GM21367 (cell line): ENCODE results near the gene DUSP28.

ENCODE experiments used
- ATAC-seq: cut with Tn5 transposase; IDR thresholded peaks from one replicate; pipeline ENCODE4 v1.9.1; 2021; ENCODE audit not compliant: unreplicated experiment

DUSP28 gene

DNA sequence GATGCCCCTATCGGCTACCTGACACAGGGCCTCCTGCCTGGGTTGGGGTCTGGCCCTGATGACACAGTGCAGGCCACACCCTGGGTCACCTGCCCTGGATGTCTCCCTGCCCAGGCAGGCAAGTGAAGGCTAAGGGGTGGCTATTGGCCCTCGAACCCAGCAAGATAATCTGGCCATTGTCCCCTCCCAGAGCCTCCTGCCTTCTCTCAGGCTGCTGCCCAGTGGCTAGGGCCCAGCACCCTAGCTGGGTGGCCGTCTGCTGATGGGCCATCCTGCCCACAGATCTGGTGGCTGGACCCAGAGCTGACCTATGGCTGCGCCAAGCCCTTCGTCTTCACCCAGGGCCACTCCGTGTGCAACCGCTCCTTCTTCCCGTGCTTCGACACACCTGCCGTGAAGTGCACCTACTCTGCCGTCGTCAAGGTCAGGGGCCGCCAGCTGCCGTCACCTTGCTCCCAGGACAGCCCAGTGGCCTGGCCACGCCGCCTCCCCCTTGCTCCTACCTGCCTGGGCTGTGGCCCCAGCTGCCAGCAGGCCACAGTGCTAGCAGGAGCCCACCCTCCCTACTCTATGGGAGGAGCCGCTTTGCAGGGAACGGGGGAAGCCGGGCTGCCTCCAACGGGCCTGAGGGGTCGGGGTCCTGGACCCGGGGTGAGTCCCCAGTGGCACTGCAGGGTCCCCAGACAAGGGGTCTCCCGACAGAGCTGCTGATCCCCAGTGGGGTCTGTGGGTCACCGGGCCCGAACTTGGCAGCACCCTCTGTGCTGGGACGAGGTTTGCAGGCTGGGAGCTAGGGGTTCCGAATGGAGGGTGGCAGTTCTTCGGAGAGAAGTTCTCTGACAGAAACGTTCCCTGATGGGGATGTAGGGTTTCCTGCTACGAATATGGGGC, 12.2 kb downstream of the DUSP28 start:
- ATAC-seq, result no peak

DNA sequence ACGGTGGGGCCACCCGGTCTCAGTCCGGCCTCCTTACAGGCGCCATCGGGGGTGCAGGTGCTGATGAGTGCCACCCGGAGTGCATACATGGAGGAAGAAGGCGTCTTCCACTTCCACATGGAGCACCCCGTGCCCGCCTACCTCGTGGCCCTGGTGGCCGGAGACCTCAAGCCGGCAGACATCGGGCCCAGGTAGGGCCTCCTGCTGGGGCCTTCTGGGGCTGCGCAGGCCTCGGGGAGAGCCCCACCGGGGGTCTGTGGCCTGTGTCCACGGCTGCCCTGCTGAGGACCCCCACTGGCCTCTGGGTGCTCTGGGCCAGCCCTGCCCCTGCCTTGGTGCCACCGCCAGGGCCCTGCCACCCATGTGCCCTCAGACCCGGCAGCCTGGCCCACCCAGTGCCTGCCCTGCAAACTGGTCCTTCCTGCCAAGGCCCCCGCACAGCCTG, 12.9 kb downstream of the DUSP28 start:
- ATAC-seq, result no peak

DNA sequence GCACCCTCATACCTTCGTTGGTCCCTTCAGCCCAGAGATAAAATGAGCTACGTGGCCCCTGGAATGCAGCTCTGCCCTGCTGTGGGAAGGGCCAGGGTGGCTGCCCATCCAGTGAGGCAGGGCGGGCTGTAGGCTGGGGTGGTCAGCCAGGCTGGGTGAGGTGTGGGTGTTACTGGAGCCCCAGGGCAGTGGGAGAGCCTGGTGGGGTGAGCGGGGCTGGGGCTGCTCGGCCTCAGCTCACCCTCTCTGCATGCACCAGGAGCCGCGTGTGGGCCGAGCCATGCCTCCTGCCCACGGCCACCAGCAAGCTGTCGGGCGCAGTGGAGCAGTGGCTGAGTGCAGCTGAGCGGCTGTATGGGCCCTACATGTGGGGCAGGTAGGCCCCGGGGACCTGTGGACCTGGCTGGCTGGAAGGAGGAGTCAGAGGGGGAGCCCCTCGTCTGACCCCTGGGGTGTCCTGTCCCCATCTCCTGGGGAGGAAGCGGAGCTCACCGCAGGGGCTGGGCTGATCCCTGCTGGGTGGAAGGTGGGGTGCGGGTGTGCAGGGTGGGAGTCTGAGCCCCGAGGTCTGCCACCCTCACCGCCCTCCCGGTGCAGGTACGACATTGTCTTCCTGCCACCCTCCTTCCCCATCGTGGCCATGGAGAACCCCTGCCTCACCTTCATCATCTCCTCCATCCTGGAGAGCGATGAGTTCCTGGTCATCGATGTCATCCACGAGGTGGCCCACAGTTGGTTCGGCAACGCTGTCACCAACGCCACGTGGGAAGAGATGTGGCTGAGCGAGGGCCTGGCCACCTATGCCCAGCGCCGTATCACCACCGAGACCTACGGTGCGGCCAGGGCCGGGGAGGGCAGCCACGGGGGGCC, 13.6 kb downstream of the DUSP28 start:
- no peak for ATAC-seq

DNA sequence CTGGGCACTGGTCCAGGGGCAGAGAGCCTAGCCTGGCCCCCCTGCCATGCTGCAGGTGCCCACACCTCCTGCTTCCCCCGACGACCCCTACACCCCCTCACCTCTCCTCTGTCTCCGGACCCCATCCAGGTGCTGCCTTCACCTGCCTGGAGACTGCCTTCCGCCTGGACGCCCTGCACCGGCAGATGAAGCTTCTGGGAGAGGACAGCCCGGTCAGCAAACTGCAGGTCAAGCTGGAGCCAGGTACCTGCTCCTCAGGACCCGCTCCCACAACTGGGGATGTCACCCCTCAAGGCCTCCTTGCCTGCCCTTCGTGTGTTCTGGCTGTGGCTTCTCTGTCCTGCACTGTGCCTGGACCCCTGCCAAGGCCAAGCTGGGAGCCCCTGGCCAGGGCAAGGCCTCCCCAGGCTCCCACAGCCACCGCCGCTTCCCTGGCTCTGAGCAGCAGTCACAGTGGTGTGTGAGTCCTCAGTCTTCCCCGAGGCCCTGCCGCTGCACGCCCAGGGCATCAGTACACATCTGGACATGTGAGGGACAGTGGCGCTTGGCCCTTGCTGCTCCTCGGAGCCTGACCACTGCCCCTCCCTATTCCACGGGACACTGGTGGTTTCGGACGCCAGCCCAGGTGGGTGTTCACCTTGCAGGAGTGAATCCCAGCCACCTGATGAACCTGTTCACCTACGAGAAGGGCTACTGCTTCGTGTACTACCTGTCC, 14.4 kb downstream of the DUSP28 start:
- ATAC-seq, result no peak

DNA sequence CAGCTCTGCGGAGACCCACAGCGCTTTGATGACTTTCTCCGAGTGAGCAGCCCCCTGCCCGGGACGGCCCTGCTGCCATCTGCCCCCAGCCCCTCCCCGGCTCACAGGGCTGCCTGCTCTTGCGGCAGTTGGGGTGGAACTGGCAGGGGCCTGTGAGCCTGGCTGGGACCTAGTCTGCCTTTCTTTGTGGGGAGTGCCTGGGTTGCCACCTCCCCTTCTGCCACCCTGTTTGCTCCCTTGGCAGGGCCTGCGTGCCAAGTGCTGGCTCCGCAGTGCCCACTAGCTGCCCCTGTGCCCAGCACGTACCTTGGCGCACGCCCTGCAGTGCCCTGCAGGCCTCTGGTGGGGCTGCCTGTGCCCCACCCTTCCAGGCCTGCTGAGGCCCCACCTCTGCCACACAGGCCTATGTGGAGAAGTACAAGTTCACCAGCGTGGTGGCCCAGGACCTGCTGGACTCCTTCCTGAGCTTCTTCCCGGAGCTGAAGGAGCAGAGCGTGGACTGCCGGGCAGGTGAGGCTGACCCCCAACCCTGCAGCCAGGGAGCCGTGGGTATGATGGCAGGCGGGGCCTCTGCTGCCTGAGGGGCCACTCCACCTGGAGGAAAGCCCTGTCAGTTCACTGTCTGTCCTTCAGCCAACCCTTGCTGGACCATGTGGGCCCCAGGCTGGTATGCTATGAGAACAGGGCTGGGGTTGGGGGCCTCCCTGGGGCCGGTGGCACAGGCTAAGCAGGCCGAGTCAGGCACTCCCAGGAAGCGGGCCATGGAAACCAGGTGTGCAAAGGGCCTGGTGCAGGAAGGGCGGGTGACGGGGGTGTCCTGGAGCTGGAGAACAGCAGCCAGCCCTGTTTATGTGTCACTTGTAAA, 15.2 kb downstream of the DUSP28 start:
- ATAC-seq, result no peak

DNA sequence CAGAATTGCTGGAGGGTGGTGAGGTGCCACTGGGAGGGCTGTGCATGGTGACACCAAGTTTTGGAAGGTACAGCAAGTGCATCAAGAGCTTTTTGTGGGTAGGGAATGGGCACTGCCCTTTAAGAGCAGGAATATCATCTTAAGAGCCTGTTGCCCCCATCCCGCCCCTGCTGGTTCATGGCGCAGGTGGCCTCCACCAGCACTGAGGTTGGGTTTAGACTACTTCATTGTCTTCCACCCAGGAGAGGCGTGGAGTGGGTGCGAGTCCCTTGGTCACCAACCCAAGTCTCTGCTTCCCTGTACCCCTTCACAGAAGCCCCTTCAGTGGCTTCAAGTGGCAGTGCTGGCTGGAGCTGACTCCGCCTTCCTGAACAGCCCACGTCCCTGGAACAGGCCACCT, 15.9 kb downstream of the DUSP28 start:
- no peak for ATAC-seq

DNA sequence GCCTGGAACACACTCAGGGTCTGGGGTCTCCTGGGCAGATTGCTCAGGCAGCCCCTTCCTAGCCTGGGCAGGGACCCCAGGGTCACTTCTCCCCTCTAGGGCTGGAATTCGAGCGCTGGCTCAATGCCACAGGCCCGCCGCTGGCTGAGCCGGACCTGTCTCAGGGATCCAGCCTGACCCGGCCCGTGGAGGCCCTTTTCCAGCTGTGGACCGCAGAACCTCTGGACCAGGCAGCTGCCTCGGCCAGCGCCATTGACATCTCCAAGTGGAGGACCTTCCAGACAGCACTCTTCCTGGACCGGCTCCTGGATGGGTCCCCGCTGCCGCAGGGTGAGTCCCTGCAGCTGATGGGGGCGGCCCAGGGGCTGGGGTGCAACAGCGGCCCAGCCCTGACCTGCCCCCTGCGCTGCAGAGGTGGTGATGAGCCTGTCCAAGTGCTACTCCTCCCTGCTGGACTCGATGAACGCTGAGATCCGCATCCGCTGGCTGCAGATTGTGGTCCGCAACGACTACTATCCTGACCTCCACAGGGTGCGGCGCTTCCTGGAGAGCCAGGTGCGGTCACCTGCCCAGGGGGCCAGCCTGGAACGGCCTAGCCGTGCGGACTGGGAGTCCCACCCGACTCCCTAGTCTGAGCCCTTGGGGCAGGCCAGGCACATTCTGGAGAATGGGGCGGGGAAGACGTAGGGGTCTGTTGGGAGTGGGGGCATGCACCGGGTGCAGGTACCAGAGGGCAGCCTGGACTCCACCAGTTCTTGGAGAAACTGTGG, 16.5 kb downstream of the DUSP28 start:
- ATAC-seq, result no peak

DNA sequence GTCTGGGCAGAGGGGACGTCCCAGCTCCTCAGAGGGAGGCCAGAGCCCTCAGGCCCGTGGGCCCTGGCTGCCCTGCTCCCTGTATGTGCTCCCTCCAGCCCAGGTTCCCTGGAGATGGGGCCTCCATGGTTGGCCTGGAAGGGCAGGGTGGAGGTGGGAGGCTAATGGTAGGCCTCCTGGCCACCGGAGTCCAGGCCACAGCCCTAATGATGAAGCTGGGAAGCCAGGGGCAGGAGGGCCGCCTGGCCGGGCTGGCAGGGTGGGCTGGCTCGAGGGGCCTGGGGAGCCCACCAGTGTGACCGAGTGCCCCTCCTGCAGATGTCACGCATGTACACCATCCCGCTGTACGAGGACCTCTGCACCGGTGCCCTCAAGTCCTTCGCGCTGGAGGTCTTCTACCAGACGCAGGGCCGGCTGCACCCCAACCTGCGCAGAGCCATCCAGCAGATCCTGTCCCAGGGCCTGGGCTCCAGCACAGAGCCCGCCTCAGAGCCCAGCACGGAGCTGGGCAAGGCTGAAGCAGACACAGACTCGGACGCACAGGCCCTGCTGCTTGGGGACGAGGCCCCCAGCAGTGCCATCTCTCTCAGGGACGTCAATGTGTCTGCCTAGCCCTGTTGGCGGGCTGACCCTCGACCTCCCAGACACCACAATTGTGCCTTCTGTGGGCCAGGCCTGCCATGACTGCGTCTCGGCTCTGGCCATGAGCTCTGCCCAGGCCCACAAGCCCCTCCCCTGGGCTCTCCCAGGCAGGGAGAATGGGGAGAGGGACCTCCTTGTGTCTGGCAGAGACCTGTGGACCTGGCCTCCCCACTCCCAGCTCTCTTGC, 17.3 kb downstream of the DUSP28 start:
- no peak for ATAC-seq

DNA sequence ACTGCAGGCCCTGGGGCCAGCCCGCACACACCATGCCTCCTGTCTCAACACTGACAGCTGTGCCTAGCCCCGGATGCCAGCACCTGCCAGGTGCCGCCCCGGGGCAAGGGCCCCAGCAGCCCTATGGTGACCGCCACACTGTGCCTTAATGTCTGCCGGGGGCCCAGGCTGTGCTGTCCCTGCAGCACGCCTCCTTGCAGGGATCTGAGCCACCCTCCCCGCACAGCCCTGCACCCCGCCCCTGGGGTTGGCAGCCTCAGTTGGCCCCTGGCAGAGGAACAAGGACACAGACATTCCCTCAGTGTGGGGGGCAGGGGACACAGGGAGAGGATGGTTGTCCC, 17.9 kb downstream of the DUSP28 start:
- ATAC-seq, result no peak

DNA sequence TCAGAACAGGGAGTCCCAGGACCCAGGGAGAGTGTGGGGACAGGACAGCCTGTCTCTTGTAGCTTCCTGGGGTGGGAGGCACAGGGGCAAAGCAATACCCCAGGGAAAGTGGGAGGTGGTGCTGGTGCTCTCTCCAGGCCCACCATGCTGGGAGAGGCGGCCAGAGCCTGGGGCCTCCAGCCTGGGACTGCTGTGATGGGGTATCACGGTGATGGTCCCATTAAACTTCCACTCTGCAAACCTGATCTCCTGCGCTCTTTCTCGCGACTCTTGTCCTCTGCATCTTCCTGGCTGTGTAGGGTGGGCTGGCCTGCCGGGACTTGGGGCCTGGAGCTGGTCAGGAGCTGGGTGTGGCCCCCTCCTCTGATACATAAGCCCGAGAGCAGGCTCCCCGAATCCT, 18.3 kb downstream of the DUSP28 start:
- no peak for ATAC-seq

DNA sequence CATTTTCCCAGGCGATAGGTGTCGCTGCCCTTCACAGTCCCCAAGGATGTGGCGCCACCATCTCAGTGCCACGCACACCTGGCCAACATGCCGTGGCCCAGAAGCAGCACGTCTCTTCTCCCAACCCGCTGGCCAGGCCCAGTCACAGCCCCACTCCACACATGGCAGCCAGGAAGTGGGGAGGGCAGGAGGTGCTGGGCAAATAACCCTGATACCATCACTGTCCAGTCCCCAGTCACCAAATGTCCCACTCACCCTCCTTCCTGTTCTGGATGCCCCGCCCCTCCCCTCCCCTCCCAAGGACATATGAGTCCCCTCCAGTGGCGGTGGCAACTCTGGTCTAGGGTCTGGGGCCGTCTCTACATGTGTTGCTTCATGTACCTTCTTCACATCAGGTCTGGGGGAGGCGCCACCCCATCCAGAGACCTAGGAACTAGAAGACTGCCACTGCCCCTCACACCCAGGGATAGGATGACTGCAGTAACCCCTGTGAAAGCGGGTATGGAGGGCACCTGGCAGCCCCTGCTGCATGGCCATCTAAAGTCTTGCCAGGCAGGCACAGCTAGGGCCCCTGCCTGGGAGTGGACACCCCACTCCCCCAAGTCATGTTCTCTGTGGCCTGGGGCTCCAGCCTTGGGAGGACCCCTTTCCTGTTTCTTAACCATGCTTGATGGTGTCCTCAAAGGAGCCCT, 19.1 kb downstream of the DUSP28 start:
- ATAC-seq, result no peak

DNA sequence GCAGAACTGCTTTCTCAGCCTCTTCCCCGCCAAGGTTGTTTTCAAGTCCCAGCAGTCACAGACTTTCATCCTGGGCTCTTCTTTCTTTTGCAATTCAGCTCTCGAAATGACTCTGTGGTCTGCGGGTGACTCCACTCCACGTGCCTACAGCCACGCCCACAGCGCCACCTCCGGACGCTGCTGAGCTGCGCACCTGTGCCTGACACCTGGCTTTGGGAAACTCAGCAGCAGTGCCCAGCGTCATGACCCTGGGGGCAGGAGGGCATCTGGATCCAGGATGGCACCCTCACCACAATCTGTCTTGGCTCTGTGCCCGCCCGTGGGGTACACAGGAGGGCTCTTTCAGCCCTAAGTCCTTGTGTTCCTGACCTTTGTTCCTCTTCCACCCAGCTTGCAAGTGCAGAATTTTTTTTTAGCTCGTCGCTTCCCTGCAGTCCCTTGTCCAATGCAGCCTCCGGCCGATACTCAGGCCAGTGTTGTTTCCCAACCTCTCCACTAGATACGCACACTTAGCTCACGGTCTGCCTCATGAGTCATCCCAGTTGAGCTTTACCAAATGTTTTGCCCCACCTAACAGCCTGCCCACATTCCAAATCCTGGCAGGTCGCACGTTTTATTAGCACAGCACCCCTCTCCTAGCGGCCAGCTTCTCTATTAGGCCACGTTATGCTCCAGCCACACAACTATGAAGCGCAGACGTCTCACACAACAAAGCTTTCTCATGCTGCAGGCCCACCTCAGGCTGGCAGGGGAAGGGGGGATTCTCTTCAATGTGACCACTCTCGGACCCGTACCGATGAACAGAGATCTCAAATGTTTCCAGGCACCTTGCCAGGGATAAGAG, 19.8 kb downstream of the DUSP28 start:
- ATAC-seq, result no peak

DNA sequence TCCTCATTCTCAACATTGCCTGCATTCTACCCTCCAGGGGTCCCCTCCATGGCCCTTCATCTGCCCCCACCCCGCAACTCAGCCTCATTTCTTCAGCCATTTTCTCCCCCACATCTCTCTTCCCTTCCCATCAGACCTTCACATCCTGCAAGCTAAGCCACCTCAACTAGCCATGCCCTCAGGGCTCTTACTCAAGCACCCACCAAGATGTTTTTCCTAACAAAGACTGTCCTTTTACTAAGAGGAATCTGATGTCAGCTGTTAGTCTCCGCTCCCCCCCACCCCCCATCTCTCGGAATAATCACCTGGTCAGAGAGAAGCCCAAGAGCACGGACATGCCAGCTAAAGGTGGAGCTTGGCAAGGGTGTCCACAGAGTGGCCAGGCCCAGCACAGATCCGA, 21.7 kb downstream of the DUSP28 start:
- no peak for ATAC-seq

DNA sequence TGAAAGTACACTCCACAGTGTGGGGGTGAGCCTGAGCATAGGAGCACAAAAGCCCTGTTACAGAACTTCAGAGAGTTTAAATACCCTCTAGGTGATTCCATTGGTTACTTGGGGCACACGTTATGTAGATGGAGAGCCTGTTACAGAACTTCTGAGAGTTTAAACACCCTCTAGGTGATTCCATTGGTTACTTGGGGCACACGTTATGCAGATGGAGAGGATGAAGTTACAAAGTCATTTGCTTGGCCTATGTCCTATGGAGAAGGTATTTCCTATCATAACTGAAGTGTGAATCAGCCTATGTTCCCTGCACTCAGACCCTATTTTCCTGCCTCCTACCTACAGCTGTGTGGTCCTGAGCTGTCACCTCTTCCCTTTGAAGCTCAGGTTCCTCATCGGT, 22.6 kb downstream of the DUSP28 start:
- no peak for ATAC-seq

DNA sequence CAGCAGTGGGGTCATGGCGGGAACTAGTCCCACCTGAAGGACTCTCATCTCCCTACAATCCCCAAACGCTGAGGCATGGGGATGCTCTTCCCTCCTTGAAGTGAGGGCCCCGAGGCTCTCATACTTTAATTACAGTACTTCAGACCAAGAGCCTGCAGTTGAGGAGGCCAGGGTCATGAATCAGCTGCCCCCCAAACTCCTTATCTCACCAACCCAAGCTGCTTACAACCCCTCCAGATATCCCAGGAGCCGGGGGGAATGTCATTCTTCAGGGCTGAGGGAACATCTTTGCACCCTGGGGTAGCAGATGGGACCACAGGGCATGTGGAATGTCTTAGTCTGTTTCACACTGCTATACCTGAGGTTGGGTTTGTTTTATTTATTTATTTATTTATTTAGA, 23.6 kb downstream of the DUSP28 start:
- ATAC-seq, result no peak

DNA sequence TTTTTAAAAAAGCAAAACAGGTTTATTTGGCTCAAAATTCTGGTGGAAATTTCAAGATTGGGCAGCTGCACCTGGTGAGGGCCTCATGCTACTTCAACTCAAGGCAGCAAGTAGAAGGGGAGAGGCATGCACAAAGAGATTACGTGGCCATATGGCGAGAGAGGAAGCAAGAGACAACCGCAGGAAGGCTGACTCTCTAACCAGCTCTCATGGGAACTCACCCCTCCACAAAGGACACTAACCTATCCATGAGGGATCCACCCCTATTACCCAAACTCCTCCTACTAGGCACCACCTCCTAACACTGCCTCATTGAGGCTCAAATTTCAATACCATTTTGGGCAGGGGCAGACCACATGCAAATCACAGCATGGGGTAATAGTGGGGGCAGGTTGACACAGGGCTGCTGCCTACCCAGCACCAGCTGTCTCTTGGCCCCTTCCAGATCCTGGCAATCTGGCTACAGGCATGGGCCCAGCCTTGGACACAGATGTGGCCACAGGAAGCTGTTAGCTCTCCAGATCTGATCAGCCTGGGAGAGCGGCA, 24.4 kb downstream of the DUSP28 start:
- peak; percentile 60 for ATAC-seq

DNA sequence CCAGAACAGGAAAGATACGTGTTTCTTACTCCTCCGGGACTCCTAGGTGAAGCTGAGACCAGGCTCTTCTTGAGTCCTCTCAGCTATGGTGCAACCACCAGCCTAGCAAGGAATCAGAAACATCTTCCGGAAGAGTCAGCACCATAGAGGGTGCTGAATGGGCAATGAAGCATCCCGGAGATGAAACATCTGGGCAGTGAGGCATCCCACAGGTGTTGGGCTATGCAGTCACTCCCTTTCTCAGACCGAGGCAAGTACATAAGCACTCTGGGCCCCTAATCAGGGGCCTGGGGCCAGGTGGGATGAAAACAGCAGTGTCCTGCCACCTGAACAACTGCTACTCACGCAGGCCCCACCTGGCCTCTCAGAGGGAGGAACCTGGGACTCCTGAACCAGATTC, 24.9 kb downstream of the DUSP28 start:
- peak; percentile 18 for ATAC-seq
